Gastrocnemius medialis (tissue), 4 donors: ENCODE data around the gene MICOS13.

Experiments used
- CTCF ChIP-seq, 5 experiments: fragments of 450-650 bp in 3 of 5; fragments of 200-600 bp in 2 of 5; sonication (generic) in 2 of 5; IDR thresholded peaks in 4 of 5; conservative IDR thresholded peaks in 1 of 5; 1 replicate in 4 of 5; 2 replicates in 1 of 5; pipeline ENCODE4 v1.5.1; 2016 to 2019; ENCODE audit warnings: antibody characterized with exemption in 5 of 5, mild to moderate bottlenecking in 3 of 5, moderate library complexity in 3 of 5
- POLR2A ChIP-seq, 2 donors: fragments of 450-650 bp; IDR thresholded peaks; one replicate each; pipeline ENCODE4 v1.6.1; 2017; ENCODE audit warnings: antibody characterized with exemption in 2 of 2, mild to moderate bottlenecking in 2 of 2, moderate library complexity in 2 of 2

- no peak for TF ChIP-seq POLR2A (IDR thresholded peaks at IDR 0.05)
- TF ChIP-seq CTCF (IDR thresholded peaks at IDR 0.05 in 4 of 5, conservative IDR thresholded peaks at IDR 0.05 in 1 of 5) = no peak
Observed at GRCh38 chr19:5676772-5677105, 3.6 kb downstream of the MICOS13 start.
